Activated T-cell treated with anti-CD3 and anti-CD28 coated beads, Interleukin-2, amount 50 U/mL, for 72 hours (primary cell): ENCODE measurements around the gene NFATC2. TPM values are rescaled to one million over a fixed set of nuclear protein-coding genes. Genes with fewer than 3 reads are reported as not detected.

ENCODE experiments used
- ATAC-seq, 2 donors: fragments of 150-1000 bp; cut with Tn5 transposase; replicated peaks in 1 of 2; 2 replicates each; pipeline ENCODE4 v1.10.0; 2021; ENCODE audit warnings: moderate library complexity in 2 of 2, mild to moderate bottlenecking in 1 of 2
- DNase-seq, 2 donors: peaks; one replicate each; pipeline ENCODE4 v3.0.0; 2021 to 2022; ENCODE audit warnings: mixed read lengths in 1 of 2
- H3K27ac Mint-ChIP-seq: one replicate; pipeline ENCODE4 v1.8.0; 2022; ENCODE audit warnings: mild to moderate bottlenecking, moderate library complexity, mixed read lengths
- H3K27me3 Mint-ChIP-seq: one replicate; pipeline ENCODE4 v1.8.0; 2022; ENCODE audit warnings: low read depth, mixed read lengths
- H3K36me3 Mint-ChIP-seq, 2 donors: one replicate each; pipeline ENCODE4 v1.8.0; 2022; ENCODE audit warnings: mixed read lengths in 2 of 2, mild to moderate bottlenecking in 1 of 2; ENCODE audit not compliant: insufficient read depth in 2 of 2
- H3K4me1 Mint-ChIP-seq: one replicate; pipeline ENCODE4 v1.8.0; 2022; ENCODE audit warnings: low read depth, mixed read lengths
- H3K4me3 Mint-ChIP-seq, 2 donors: one replicate each; pipeline ENCODE4 v1.8.0; 2022; ENCODE audit warnings: mild to moderate bottlenecking in 2 of 2, mixed read lengths in 2 of 2, moderate library complexity in 2 of 2
- H3K9me3 Mint-ChIP-seq, 2 donors: one replicate each; pipeline ENCODE4 v1.8.0; 2022; ENCODE audit warnings: mixed read lengths in 2 of 2
- total RNA-seq, 2 donors: library from RNA; stranded (reverse); gene quantifications; one replicate each; pipeline ENCODE4 v1.2.3, GENCODE V29; 2022

Gene NFATC2
- total RNA-seq, 2 donors from 2014 or later: 29.4 to 39.9 TPM

- ATAC-seq (no peak), DNase-seq (no peak)
- H3K36me3 Mint-ChIP-seq: no peaks in the 10 kb centered on the region
- H3K4me3 Mint-ChIP-seq: no peak overlapping the region
- H3K4me1 Mint-ChIP-seq: peaks cover 14% of the 10 kb centered on the region
- H3K27me3 Mint-ChIP-seq: peaks cover 6% of the 10 kb centered on the region
- no peak overlapping the region for H3K27ac Mint-ChIP-seq
- no peaks in the 10 kb centered on the region for H3K9me3 Mint-ChIP-seq
These were observed 173.0 kb downstream of the NFATC2 start for GRCh38 chr20:51369503-51369902.

- Mint-ChIP-seq H3K4me3 (no peak overlapping the region), H3K4me1 (peaks cover 14% of the 10 kb centered on the region), H3K27ac (no peak overlapping the region), H3K36me3 (peaks cover 2 to 3% of the 10 kb centered on the region in 2 donors), H3K9me3 (peaks cover 2 to 3% of the 10 kb centered on the region in 2 donors), H3K27me3 (peaks cover 6% of the 10 kb centered on the region)
- ATAC-seq (peak in 1 of 2 donors; percentile 53), DNase-seq (peak in 1 of 2 donors; percentile 12)
These were observed 173.9 kb downstream of the NFATC2 start for GRCh38 chr20:51368461-51369211.

GRCh38 chr20:51366155-51366886 is 176.2 kb downstream of the NFATC2 start:
- Mint-ChIP-seq H3K36me3 (peaks cover 3 to 6% of the 10 kb centered on the region in 2 donors), H3K27ac (no peak overlapping the region), H3K27me3 (peaks cover 6% of the 10 kb centered on the region), H3K4me1 (peaks cover 9% of the 10 kb centered on the region), H3K9me3 (peaks cover 2 to 5% of the 10 kb centered on the region in 2 donors), H3K4me3 (no peak overlapping the region)
- ATAC-seq: no peak
- DNase-seq: no peak

GRCh38 chr20:51365670-51366069 is 176.8 kb downstream of the NFATC2 start:
- no peak overlapping the region for H3K4me3 Mint-ChIP-seq
- DNase-seq (no peak), ATAC-seq (no peak)
- H3K9me3 Mint-ChIP-seq: peaks cover 2 to 5% of the 10 kb centered on the region in 2 donors
- peaks cover 3 to 6% of the 10 kb centered on the region in 2 donors for H3K36me3 Mint-ChIP-seq
- H3K4me1 Mint-ChIP-seq: peaks cover 9% of the 10 kb centered on the region
- no peak overlapping the region for H3K27ac Mint-ChIP-seq
- peaks cover 6% of the 10 kb centered on the region for H3K27me3 Mint-ChIP-seq

- ATAC-seq (no peak), DNase-seq (no peak)
- Mint-ChIP-seq H3K4me1 (peaks cover 7% of the 10 kb centered on the region), H3K36me3 (peaks cover 3 to 6% of the 10 kb centered on the region in 2 donors), H3K4me3 (no peak overlapping the region), H3K27me3 (peaks cover 13% of the 10 kb centered on the region), H3K27ac (no peak overlapping the region), H3K9me3 (peaks cover 2 to 5% of the 10 kb centered on the region in 2 donors)
These were observed 178.7 kb downstream of the NFATC2 start for GRCh38 chr20:51363813-51364212.

GRCh38 chr20:51363378-51363777 is 179.1 kb downstream of the NFATC2 start:
- DNase-seq (no peak), ATAC-seq (peak in 1 of 2 donors; percentile 51)
- Mint-ChIP-seq H3K4me1 (peaks cover 3% of the 10 kb centered on the region), H3K4me3 (no peak overlapping the region), H3K36me3 (peaks cover 3 to 6% of the 10 kb centered on the region in 2 donors), H3K9me3 (peaks cover 2 to 5% of the 10 kb centered on the region in 2 donors), H3K27ac (no peak overlapping the region), H3K27me3 (peaks cover 13% of the 10 kb centered on the region)

- ATAC-seq: no peak
- Mint-ChIP-seq H3K27me3 (peaks cover 13% of the 10 kb centered on the region), H3K36me3 (peaks cover 3 to 6% of the 10 kb centered on the region in 2 donors), H3K27ac (no peak overlapping the region), H3K4me1 (no peaks in the 10 kb centered on the region), H3K9me3 (peaks cover 3 to 6% of the 10 kb centered on the region in 2 donors), H3K4me3 (no peak overlapping the region)
- DNase-seq: no peak
These were observed 180.3 kb downstream of the NFATC2 start for GRCh38 chr20:51362254-51362653.

- ATAC-seq (no peak), DNase-seq (no peak)
- no peak overlapping the region for H3K4me3 Mint-ChIP-seq
- no peak overlapping the region for H3K27ac Mint-ChIP-seq
- H3K27me3 Mint-ChIP-seq: peaks cover 13% of the 10 kb centered on the region
- no peaks in the 10 kb centered on the region for H3K4me1 Mint-ChIP-seq
- H3K9me3 Mint-ChIP-seq: peaks cover 3 to 6% of the 10 kb centered on the region in 2 donors
- H3K36me3 Mint-ChIP-seq: peaks cover 3 to 6% of the 10 kb centered on the region in 2 donors
These were observed 181.3 kb downstream of the NFATC2 start for GRCh38 chr20:51361258-51361657.

- ATAC-seq: no peak
- DNase-seq: no peak
These were observed 181.9 kb downstream of the NFATC2 start for GRCh38 chr20:51360451-51361201.

GRCh38 chr20:51359947-51360346 is 182.6 kb downstream of the NFATC2 start:
- Mint-ChIP-seq H3K9me3 (peaks cover 3 to 6% of the 10 kb centered on the region in 2 donors), H3K27ac (no peak overlapping the region), H3K27me3 (peaks cover 10% of the 10 kb centered on the region), H3K4me3 (no peak overlapping the region), H3K4me1 (peaks cover 3% of the 10 kb centered on the region), H3K36me3 (peaks cover 3 to 6% of the 10 kb centered on the region in 2 donors)
- no peak for ATAC-seq
- no peak for DNase-seq

More at GRCh38 chr20:51360451-51361201, 181.9 kb downstream of the NFATC2 start:
- Mint-ChIP-seq H3K4me1 (no peaks in the 10 kb centered on the region), H3K9me3 (peaks cover 3 to 6% of the 10 kb centered on the region in 2 donors), H3K27me3 (peaks cover 13% of the 10 kb centered on the region), H3K36me3 (peaks cover 3 to 6% of the 10 kb centered on the region in 2 donors), H3K27ac (no peak overlapping the region), H3K4me3 (no peak overlapping the region)

- ATAC-seq (no peak), DNase-seq (no peak)
- Mint-ChIP-seq H3K9me3 (peaks cover 3 to 6% of the 10 kb centered on the region in 2 donors), H3K4me3 (no peak overlapping the region), H3K36me3 (peaks cover 3 to 6% of the 10 kb centered on the region in 2 donors), H3K27ac (no peak overlapping the region), H3K4me1 (peaks cover 6% of the 10 kb centered on the region), H3K27me3 (peaks cover 7% of the 10 kb centered on the region)
These were observed 183.1 kb downstream of the NFATC2 start for GRCh38 chr20:51359401-51359800.

- Mint-ChIP-seq H3K4me3 (no peak overlapping the region), H3K27me3 (peaks cover 7% of the 10 kb centered on the region), H3K9me3 (peaks cover 1 to 3% of the 10 kb centered on the region in 2 donors), H3K36me3 (no peaks in the 10 kb centered on the region), H3K4me1 (peaks cover 6% of the 10 kb centered on the region), H3K27ac (no peak overlapping the region)
- DNase-seq (no peak), ATAC-seq (no peak)
These were observed 184.3 kb downstream of the NFATC2 start for GRCh38 chr20:51358032-51358724.
